Measurements from ENCODE around the gene PTCHD4. TPM values are rescaled to one million over a fixed set of nuclear protein-coding genes. Genes with fewer than 3 reads are reported as not detected.

Gene PTCHD4
- total and polyA plus RNA-seq, 2 of the 13 experiments (the other 11 are each of a cell fraction or from before 2014, with no cell fraction given) = 28.4 to 32.9 TPM

- TF ChIP-seq ZFP91 (CRISPR knock-in tag; IDR thresholded peaks at IDR 0.05; ENCODE audit: borderline replicate concordance) = no peak
- TF ChIP-seq HINFP (CRISPR knock-in tag; IDR thresholded peaks at IDR 0.05; ENCODE audit: low read depth) = 0 out of 2 replicates have a peak, but pooled peaks have one; percentile 43
- peak; percentile 61; the same call in 1 of the 2 replicates for TF ChIP-seq ARID4A (CRISPR knock-in tag; IDR thresholded peaks at IDR 0.05; ENCODE audit: borderline replicate concordance)
- TF ChIP-seq BRCA1 (CRISPR knock-in tag; IDR thresholded peaks at IDR 0.05) = no peak
- TF ChIP-seq TP53 (CRISPR knock-in tag; conservative IDR thresholded peaks at IDR 0.05) = peak; percentile 100
- peak; percentile 66; the same call in 1 of the 2 replicates for TF ChIP-seq MTERF4 (CRISPR knock-in tag; IDR thresholded peaks at IDR 0.05)
- TF ChIP-seq ZNF609 (CRISPR knock-in tag; IDR thresholded peaks at IDR 0.05; ENCODE audit: borderline replicate concordance) = no peak
- TF ChIP-seq HDAC1 (CRISPR knock-in tag; IDR thresholded peaks at IDR 0.05) = peak; percentile 53; the same call in 1 of the 2 replicates
- TF ChIP-seq SIN3B (IDR thresholded peaks at IDR 0.05; ENCODE audit: low read length) = no peak
- TF ChIP-seq ZNF644 (CRISPR knock-in tag; IDR thresholded peaks at IDR 0.05; ENCODE audit: low read depth) = peak; percentile 88
- TF ChIP-seq ZFP36 (IDR thresholded peaks at IDR 0.05; ENCODE audit: borderline replicate concordance, low read depth, low read length, partially characterized antibody) = no peak
- TF ChIP-seq ZNF441 (CRISPR knock-in tag; IDR thresholded peaks at IDR 0.05; ENCODE audit: borderline replicate concordance) = peak; percentile 54; the same call in 1 of the 2 replicates
- TF ChIP-seq EP300 (IDR thresholded peaks at IDR 0.05; ENCODE audit: low read depth in 2 of 2, low read length in 2 of 2) = peak in 1 of 2 experiments; percentile 50; a peak in 1 of 4 replicates
- TF ChIP-seq EP300 (CRISPR knock-in tag; IDR thresholded peaks at IDR 0.05; ENCODE audit: borderline replicate concordance) = peak; percentile 79
- no peak; the same call in 1 of the 2 replicates for TF ChIP-seq DNMT3B (CRISPR knock-in tag; conservative IDR thresholded peaks at IDR 0.05)
- TF ChIP-seq ELF1 (CRISPR knock-in tag; IDR thresholded peaks at IDR 0.05) = no peak
Observed at GRCh38 chr6:48111143-48111506, at the start of gene PTCHD4 (continued).

Data from HepG2 (cell line).